Kidney (tissue), 14 donors: ENCODE results near the gene MLEC. TPM values are rescaled to one million over a fixed set of nuclear protein-coding genes. Genes with fewer than 3 reads are reported as not detected.
A peak's percentile ranks its signal among the peaks of the same experiment; 100 is the strongest.
"Not testable (repeated sequence)": the region's sequence is repeated elsewhere in the genome, so short reads cannot be mapped to it uniquely, and the experiment has no call there.

ENCODE experiments used
- DNase-seq, 5 donors: peaks; one replicate each; pipeline ENCODE4 v3.0.0-alpha.2; 2013 to 2020
- FAIRE-seq: peaks from 2 replicates; lab custom pipeline; 2012; peaks lifted over from hg19 to GRCh38; lab: Jason Lieb, UNC
- H3K27ac ChIP-seq, 2 donors: one replicate each; pipeline ENCODE4 v1.7.0; 2013; ENCODE audit warnings: low read depth in 2 of 2, low read length in 2 of 2, inconsistent platforms in 1 of 2
- H3K27me3 ChIP-seq: one replicate; pipeline ENCODE4 v1.7.1; 2013; ENCODE audit warnings: low read length, inconsistent platforms; ENCODE audit not compliant: control insufficient read depth, insufficient read depth
- H3K36me3 ChIP-seq, 3 donors: one replicate each; pipeline versions ENCODE4 v1.7.0 to v1.7.1; 2013; ENCODE audit warnings: low read length in 3 of 3, control low read depth in 1 of 3, inconsistent platforms in 1 of 3; ENCODE audit not compliant: insufficient read depth in 3 of 3, control insufficient read depth in 2 of 3
- H3K4me1 ChIP-seq, 3 donors: one replicate each; pipeline versions ENCODE4 v1.7.0 to v1.7.1; 2013; ENCODE audit warnings: low read length in 3 of 3, inconsistent platforms in 1 of 3, low read depth in 1 of 3; ENCODE audit not compliant: control insufficient read depth in 2 of 3, insufficient read depth in 2 of 3
- H3K4me3 ChIP-seq, 3 donors: one replicate each; pipeline versions ENCODE4 v1.7.0 to v1.8.1; 2013; ENCODE audit warnings: low read length in 3 of 3, control low read depth in 1 of 3, inconsistent platforms in 1 of 3
- H3K9ac ChIP-seq, 3 donors: one replicate each; pipeline versions ENCODE4 v1.7.0 to v1.7.1; 2013; ENCODE audit warnings: low read length in 3 of 3, control low read depth in 1 of 3, inconsistent platforms in 1 of 3
- H3K9me3 ChIP-seq, 3 donors: one replicate each; pipeline versions ENCODE4 v1.7.0 to v1.7.1; 2013; ENCODE audit warnings: low read length in 3 of 3, control low read depth in 1 of 3, inconsistent platforms in 1 of 3; ENCODE audit not compliant: control insufficient read depth in 2 of 3, insufficient read depth in 1 of 3
- intact Hi-C: fragments of 100-400 bp; cut with DNase I; formaldehyde crosslinking; loops from one replicate; pipeline ENCODE4 v1.11.1; 2022
- polyA plus RNA-seq: library from polyadenylated mRNA; stranded (reverse); fragments of 350-450 nt; fragmentation: Illumina TruSeq; extraction: RNeasy Lipid Tissue Mini Kit (QIAGEN cat#74804); gene quantifications from one replicate; pipeline ENCODE4 v1.2.3, GENCODE V29; 2014; ENCODE audit warnings: low read depth, low replicate concordance; ENCODE audit not compliant: insufficient read depth
- total RNA-seq: library from RNA; stranded (reverse); fragmentation: NEBNext Ultra II Directional; extraction: Animal tissue kit (Norgen Biotek cat#: 25700); gene quantifications from one replicate; pipeline ENCODE4 v1.2.1, GENCODE V29; 2021
- TF ChIP-seq, protein P1 (sequence below): IDR thresholded peaks from 3 replicates; pipeline ENCODE4 v1.5.1; 2012; ENCODE audit warnings: mild to moderate bottlenecking, moderate library complexity, borderline replicate concordance; ENCODE audit not compliant: insufficient read depth; ENCODE audit errors: extremely low read depth
- donor health status: control.
- donor health status: control.
- donor health status: control.
- donor health status: control.
- donor health status: control.
- donor health status: DM: yes; HTN: yes; CAD: no.
- donor health status: Normal renal cell carcinoma (clear cell type).

MLEC gene
- total and polyA plus RNA-seq, 2 donors from 2014 or later, result 60.3 to 146 TPM

DNA sequence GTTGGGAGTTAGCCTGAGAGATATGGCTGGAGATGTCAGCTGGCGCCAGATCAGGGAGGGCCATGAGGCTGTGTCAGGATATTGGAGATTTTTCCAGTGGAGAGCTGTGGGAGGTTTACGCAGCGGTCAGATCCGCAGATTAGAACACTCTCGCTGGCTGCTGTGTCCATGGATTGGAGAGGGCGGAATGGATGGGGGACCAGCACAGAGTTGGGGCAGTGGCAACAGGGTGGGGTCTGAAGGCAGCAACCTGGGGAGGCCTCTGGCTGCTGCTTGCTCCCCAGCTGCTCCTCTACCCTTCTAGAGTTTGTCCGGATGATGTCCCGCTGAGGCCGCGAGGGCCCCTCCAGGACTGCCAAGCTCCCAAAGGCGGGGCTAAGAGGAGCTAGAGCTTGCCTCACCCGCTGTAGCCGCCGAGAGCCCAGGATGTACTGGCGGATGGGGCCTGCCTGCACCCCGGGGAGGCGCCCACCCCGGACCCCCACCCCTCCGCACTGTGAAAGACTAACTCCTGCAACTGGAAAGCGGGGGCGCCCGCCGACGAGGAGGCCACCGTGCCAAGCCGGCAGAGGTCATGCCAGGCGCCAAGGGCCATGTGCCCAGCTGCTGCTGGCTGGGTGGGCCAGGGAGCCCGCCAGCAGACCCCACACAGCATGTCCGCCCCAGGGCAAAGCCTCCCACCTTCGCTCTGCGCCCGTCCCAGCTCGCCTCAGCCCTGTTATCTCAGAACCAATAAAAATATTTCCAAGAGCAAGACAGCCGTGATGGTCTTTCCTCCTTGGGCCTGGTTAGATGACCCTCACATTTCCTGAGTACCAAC is 20.2 kb upstream of the MLEC start:
- Histone ChIP-seq H3K4me3 (no peak overlapping the region), H3K9me3 (no peaks in the 10 kb centered on the region), H3K36me3 (no peaks in the 10 kb centered on the region), H3K27me3 (no peaks in the 10 kb centered on the region), H3K9ac (no peak overlapping the region), H3K4me1 (peaks cover 0 to 2% (median 0%) of the 10 kb centered on the region in 3 donors), H3K27ac (no peak overlapping the region)
- TF ChIP-seq, protein P1, sequence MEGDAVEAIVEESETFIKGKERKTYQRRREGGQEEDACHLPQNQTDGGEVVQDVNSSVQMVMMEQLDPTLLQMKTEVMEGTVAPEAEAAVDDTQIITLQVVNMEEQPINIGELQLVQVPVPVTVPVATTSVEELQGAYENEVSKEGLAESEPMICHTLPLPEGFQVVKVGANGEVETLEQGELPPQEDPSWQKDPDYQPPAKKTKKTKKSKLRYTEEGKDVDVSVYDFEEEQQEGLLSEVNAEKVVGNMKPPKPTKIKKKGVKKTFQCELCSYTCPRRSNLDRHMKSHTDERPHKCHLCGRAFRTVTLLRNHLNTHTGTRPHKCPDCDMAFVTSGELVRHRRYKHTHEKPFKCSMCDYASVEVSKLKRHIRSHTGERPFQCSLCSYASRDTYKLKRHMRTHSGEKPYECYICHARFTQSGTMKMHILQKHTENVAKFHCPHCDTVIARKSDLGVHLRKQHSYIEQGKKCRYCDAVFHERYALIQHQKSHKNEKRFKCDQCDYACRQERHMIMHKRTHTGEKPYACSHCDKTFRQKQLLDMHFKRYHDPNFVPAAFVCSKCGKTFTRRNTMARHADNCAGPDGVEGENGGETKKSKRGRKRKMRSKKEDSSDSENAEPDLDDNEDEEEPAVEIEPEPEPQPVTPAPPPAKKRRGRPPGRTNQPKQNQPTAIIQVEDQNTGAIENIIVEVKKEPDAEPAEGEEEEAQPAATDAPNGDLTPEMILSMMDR, result no peak
- DNase-seq (peak in 1 of 5 donors; percentile 54), FAIRE-seq (no peak)
- intact Hi-C loops, result no loop called here

DNA sequence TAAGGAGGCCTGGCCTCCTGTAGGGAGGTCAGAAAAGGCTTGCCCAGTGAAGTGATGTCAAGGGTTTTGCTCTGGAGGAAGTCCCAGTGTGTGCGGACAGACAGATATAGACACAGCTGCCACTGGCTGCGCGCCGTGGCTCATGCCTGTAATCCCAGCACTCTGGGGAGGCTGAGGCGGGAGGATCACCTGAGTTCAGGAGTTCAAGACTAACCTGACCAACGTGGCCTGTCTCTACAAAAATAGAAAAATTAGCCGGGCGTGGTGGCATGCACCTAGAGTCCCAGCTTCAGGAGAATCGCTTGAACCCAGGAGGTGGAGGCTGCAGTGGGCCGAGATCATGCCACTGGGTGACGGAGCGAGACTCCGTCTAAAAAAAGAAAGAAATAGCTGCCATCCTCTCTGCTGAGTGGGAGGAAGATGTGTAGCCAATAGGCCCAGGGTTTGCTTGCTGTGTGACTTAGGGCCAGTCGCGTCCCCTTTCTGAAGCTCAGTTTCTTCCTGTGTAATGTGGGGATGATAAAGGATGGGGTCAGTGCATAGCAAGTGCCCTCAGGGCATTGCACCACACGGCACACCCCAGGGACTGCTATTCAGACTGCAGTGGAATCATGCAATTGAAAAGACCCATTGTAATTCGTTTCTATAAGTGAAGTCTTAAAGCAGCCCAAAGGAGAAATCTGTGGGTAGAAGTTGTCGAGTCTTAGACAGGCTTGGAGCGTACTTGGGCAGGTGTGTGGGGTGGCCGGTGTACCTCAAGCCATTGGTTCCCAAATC is 18.7 kb upstream of the MLEC start:
- FAIRE-seq (no peak), DNase-seq (peak in 1 of 5 donors; percentile 26)
- Histone ChIP-seq H3K4me3 (no peak overlapping the region), H3K27me3 (no peaks in the 10 kb centered on the region), H3K36me3 (no peaks in the 10 kb centered on the region), H3K9me3 (no peaks in the 10 kb centered on the region), H3K9ac (no peak overlapping the region), H3K27ac (no peak overlapping the region), H3K4me1 (peaks cover 0 to 2% (median 0%) of the 10 kb centered on the region in 3 donors)
- intact Hi-C loops, result no loop called here
- TF ChIP-seq, protein P1, result no peak

DNA sequence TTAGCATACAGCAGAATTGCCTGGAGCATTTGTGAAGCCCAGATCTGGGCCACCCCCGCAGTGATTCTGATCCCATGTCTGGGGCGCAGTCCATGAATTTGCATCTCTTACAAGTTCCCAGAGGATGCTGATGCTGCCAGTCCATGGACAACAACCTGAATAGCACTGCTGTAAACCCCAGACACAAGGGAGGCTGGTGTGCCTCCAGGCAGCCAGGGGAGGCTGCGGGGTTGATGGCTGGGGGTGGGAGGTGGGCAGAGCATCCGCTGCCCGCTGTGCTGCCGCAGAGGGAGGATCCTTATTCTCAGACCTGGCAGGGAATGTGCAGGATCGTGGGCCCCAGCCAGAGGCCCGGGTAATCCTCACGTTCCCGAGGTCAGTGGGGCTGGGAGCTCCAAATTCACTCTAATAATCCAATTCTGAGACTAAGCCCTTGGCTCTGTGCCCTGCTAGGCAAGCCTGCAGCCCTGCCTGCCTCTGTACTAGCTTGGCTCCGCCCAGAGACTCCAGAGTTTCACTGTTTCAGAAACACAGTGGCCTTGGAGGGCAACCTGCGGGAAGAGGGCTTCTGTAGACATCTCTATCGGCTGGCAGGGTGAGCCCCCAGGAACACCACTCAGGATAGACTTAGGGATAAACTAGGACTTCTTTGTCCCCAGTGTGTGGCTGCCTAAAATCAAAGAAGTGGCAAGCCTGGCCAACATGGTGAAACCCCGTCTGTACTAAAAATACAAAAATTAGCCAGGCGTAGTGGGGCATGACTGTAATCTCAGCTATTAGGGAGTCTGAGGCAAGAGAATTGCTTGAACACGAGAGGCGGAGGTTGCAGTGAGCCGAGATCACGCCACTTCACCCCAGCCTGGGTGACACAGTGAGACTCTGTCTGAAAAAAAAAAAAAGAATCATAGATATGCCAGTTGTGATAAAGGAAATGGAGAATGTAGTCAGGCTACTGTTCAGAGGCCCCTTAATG is 17.8 kb upstream of the MLEC start:
- Histone ChIP-seq H3K4me1 (peaks cover 0 to 2% (median 0%) of the 10 kb centered on the region in 3 donors), H3K27me3 (no peaks in the 10 kb centered on the region), H3K4me3 (no peak overlapping the region), H3K36me3 (no peaks in the 10 kb centered on the region), H3K27ac (peak overlapping the region; percentile 48 to 76), H3K9me3 (no peaks in the 10 kb centered on the region), H3K9ac (peak overlapping the region in 1 of 3 donors; percentile 43)
- intact Hi-C loops, result no loop called here
- FAIRE-seq (no peak), DNase-seq (peak in 4 of 5 donors; percentile 50 to 78 (median 74))
- TF ChIP-seq, protein P1, result no peak

DNA sequence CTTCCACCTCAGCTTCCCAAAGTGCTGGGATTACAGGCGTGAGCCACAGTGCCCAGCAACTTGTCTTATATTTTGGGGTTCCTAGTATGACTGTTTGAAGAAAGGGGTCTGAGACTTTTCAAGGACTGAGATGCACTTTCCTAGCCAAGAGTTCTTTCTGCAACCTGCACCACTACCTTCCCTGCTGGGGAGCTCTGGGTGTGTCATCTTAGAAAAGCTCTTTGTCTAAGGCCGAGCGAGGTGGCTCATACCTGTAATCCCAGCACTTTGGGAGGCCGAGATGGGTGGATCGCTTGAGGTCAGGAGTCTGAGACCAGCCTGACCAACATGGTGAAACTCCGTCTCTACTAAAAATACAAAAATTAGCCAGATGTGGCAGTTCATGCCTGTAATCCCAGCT is 16.7 kb upstream of the MLEC start:
- H3K9me3 ChIP-seq, H3K9ac ChIP-seq, H3K36me3 ChIP-seq, H3K27ac ChIP-seq, intact Hi-C loops, H3K4me3 ChIP-seq, H3K27me3 ChIP-seq, FAIRE-seq, H3K4me1 ChIP-seq: not testable (repeated sequence)
- peak in 1 of 5 donors; percentile 24 for DNase-seq
